ENCODE measurements around the gene SPATA21.

DNA sequence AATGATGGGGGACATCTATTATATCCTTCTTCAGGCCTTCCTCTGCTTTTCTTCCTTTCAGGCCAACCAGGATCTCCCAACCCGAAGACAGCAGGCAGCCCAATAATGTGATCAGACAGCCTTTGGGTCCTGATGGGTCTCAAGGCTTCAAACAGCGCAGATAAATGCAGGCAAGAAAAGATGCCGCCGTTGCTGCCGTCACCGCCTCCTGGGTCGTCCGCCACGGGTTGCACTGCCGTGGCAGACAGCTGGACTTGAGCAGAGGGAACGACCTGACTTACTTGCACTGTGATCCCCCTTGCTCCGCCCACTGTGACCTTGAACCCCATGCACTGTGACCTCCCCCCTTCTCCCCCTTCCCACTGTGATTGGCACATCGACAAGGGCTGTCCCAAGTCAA, 42.2 kb downstream of the SPATA21 start:
- TF ChIP-seq CTCF (conservative IDR thresholded peaks at IDR 0.05; ENCODE audit: low read depth, low read length) = no peak
- TF ChIP-seq EZH2 (IDR thresholded peaks at IDR 0.05; ENCODE audit: low read length, unreplicated experiment) = no peak

Measured in PC-3 (cell line).